GM19463 (cell line): Measurements from ENCODE around the gene IGSF8.
"Not testable (repeated sequence)": the region's sequence is repeated elsewhere in the genome, so short reads cannot be mapped to it uniquely, and the experiment has no call there.

ENCODE experiments used
- ATAC-seq: cut with Tn5 transposase; IDR thresholded peaks from one replicate; pipeline ENCODE4 v1.9.1; 2021; ENCODE audit warnings: mild to moderate bottlenecking, moderate library complexity; ENCODE audit not compliant: unreplicated experiment

Gene IGSF8

GRCh38 chr1:160127865-160128523, 29.6 kb upstream of the IGSF8 start:
- no peak for ATAC-seq

GRCh38 chr1:160127381-160127780, 29.0 kb upstream of the IGSF8 start:
- ATAC-seq: no peak

GRCh38 chr1:160126342-160126741, 27.9 kb upstream of the IGSF8 start:
- ATAC-seq: not testable (repeated sequence)

DNA sequence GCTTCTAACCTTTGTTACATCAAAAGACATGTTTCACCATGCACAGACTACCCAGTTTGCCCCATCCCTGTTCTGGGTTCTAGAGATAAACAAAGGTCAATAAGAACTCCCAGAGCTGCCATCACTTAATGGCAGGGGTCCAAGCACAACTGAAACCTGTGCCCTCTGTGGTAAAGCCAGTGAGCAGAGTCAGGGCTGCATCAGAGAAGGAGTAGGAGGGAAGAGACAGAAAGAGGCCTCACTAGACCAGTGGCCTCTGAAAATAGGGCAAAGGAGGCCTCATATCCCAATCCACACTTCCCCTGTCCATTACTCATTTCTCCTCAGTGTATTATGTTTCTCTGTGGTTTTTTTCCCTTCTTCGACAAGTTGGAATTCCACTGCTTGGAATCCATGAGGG, 27.3 kb upstream of the IGSF8 start:
- no peak for ATAC-seq

- ATAC-seq: no peak
These were observed 26.5 kb upstream of the IGSF8 start for GRCh38 chr1:160124705-160125478.

- ATAC-seq: no peak
These were observed 25.3 kb upstream of the IGSF8 start for GRCh38 chr1:160123726-160124125.

GRCh38 chr1:160122978-160123495, 24.6 kb upstream of the IGSF8 start:
- no peak for ATAC-seq

GRCh38 chr1:160121388-160121787, 23.0 kb upstream of the IGSF8 start:
- no peak for ATAC-seq

DNA sequence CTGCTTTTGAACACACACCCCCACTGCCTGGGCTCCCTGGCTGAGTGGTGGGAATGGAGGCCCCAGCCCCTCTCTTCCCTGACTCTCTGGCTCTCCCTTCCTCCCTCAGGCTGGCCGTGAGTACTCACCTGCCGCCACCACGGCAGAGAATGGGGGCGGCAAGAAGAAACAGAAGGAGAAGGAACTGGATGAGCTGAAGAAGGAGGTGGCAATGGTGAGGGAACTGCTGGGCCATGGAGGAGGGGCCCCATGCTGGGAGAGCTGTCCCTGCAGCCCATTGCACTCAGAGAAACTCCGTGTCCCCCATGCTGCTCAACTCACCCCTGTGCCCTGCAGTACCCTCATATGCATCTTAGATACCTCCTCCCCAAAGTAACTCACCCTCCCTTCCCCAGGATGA, 22.4 kb upstream of the IGSF8 start:
- ATAC-seq: no peak

GRCh38 chr1:160118928-160119327, 20.5 kb upstream of the IGSF8 start:
- no peak for ATAC-seq

GRCh38 chr1:160117709-160118183, 19.3 kb upstream of the IGSF8 start:
- no peak for ATAC-seq

DNA sequence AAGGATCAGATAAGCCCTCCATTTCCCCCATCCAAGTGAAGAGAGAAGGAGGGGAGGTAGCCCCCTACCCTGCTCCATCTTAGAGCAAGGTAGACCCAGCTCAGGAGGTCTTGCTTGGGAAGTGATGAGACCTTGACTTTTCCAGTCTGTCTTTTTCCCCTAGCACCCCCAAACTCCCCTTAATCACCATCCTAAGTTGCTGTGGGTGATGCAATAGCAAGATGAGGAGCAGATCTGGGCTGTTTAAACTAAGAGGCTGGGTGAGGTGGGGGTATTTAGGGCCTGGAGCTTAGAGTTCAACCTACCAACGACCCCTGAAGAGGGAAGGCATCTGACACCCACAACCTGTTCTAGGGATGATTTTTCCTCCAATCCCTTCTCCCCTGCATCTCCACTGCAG, 18.9 kb upstream of the IGSF8 start:
- ATAC-seq: no peak

DNA sequence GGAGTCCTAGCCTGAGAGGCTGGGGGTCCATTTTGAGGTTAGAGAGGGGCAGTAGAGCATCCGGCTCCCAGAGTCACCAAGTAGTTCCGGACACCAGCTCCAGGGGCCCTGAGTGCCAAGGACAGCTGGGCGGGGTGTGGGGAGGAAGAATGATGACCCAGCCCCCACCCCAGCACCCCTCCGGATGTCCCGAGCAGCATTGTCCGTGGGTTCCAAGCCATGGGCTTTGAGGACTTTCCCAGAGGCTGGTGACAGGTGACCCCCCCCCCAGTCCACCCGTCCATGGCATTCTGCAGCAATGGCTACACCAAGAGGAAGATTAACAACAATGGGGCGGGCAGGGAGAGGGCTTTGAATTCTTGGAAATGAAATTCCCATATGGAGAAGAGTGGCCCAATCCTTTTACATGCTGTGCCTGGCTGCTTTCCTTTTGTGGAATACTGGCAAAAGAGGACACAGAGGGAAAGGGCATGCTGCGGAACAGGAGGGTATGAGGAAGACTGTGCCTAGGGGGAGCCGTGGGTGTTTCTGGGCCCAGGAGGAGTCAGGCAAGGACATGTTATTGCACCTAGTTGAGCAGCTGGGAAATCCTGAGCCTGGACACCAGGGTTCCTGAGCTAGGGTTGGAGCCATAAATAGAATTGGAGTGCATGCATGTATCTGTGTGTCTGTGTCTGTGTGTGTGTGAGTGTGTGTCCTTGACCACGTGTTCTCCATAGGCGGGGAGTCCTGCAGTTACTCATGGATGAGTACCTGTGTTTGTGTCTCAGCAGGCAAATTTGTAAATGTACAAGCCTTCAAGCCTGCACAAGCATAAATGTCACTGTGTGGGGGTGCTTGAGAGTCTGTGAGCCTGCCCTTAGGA, 18.1 kb upstream of the IGSF8 start:
- ATAC-seq: no peak

DNA sequence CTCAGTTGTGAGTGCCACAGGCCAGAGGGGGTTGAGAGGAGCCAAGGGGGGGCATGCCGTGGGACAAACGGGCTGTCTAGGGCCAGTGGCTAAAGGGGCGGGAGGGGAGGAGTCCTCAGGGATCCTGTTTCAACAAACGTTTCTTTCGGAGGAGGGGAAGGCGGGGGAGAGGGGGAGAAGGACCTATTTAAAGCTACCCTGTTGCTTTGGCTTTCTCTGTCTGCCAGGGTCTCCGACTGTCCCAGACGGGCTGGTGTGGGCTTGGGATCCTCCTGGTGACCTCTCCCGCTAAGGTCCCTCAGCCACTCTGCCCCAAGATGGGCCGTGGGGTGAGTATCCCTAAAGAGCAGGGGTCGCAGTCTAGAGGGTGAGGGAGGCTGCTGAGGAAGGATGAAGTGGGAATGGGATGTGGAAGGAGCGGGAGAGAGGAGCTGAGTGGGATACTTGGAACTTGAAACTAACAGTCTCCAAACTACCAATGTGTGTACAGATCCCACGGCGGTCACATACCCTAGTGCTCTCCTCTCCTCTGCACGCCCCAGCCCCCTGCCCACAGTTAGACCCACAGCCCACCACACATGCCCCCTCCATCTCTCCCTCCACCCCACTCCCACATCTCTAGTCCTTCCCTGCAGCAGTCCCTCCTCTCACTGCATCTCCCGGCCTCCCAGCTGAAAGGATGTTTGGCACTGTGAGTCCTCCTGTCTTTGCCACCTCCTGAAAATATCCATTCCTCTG, 17.3 kb upstream of the IGSF8 start, which contains the start of gene ATP1A2:
TSS of gene ATP1A2 (plus strand) at position 215 of the 738 bp plus-strand sequence. CDS start at position 318, 103 bp downstream.
- no peak for ATAC-seq

DNA sequence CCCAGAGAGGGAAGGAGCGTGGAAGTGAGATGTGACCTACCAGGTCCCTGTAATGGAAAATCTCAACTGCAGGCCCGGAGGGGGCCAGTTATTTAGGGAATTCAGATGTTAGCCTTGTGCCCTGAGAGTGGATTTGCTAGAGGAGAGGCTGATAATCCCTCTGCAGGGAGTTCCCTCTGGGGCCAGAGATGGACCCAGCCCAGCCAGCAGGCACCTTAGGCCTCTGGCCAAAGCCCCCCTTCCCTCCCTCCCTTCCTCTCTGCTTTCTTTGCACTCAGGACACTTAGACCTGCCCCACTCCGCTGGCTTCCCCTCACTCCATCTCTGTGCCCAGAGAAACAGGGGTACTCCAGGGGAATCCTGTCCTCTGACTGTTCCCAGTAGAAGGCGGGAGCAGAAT, 15.7 kb upstream of the IGSF8 start:
- ATAC-seq: no peak

- no peak for ATAC-seq
These were observed 15.0 kb upstream of the IGSF8 start for GRCh38 chr1:160113407-160113806.

- no peak for ATAC-seq
These were observed 13.9 kb upstream of the IGSF8 start for GRCh38 chr1:160112357-160112756.

GRCh38 chr1:160111462-160111861, 13.0 kb upstream of the IGSF8 start:
- ATAC-seq: not testable (repeated sequence)

DNA sequence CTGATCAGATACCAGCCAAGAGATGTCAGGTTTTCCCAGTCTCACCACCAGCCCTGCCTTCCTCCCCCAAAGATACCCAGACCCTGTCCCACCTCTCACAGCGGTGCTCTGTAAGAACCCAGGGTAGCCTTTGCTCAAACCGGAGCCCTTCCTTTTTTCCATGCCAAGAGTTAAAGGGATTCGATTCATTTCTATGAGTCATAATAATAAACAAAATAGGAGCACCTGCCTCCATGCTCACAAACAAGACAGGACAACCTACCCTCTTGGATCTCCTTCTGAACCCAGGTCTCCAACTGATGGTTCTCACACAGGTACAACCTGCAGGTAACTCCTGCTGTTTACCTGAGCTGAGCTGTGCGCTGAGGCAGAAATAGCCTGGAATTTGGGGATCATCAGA, 11.3 kb upstream of the IGSF8 start:
- ATAC-seq: no peak

GRCh38 chr1:160108888-160109662, 10.7 kb upstream of the IGSF8 start:
- no peak for ATAC-seq
